PC-9 (cell line): ENCODE measurements around the gene FAM83D. TPM values are rescaled to one million over a fixed set of nuclear protein-coding genes. Genes with fewer than 3 reads are reported as not detected.

ENCODE experiments used
- BruUV-seq: library from RNA; stranded (reverse); fragments of 400-500 nt; replicated peaks from 2 replicates; lab custom pipeline; 2021; lab: Mats Ljungman, UMichigan
- CTCF ChIA-PET: fragments of 300-600 bp; sonication (Branson Sonifier 250); formaldehyde crosslinking; loops from one replicate; lab custom pipeline; 2022; ENCODE audit warnings: antibody characterized with exemption; lab: Charles Lee
- POLR2A ChIA-PET: fragments of 300-600 bp; sonication (Branson Sonifier 250); formaldehyde crosslinking; loops from one replicate; lab custom pipeline; 2022; ENCODE audit warnings: antibody characterized with exemption; ENCODE audit not compliant: unreplicated experiment; lab: Charles Lee
- DNase-seq, 2 experiments: peaks; one replicate each; pipeline versions ENCODE4 v3.0.0 to v3.0.0-alpha.2; 2015 to 2022; ENCODE audit warnings: mixed read lengths in 1 of 2
- H2AFZ ChIP-seq: fragments of 200-600 bp; sonication (generic); 2 replicates; pipeline ENCODE4 v1.8.1; 2017; ENCODE audit warnings: antibody characterized with exemption
- H3F3A ChIP-seq: fragments of 200-600 bp; sonication (generic); 2 replicates; pipeline ENCODE4 v1.8.1; 2017; ENCODE audit warnings: antibody characterized with exemption, mild to moderate bottlenecking, low read depth; ENCODE audit not compliant: insufficient read depth
- H3K27ac ChIP-seq: fragments of 200-600 bp; sonication (generic); 2 replicates; pipeline ENCODE4 v1.6.1; 2016; ENCODE audit warnings: mixed run types
- H3K27me3 ChIP-seq: fragments of 200-600 bp; sonication (generic); 2 replicates; pipeline ENCODE4 v1.6.1; 2016; ENCODE audit warnings: low read depth, mixed run types; ENCODE audit not compliant: insufficient read depth
- H3K36me3 ChIP-seq: fragments of 200-600 bp; sonication (generic); 2 replicates; pipeline ENCODE4 v1.6.1; 2016; ENCODE audit warnings: low read depth, mixed run types
- H3K4me1 ChIP-seq: fragments of 200-600 bp; sonication (generic); replicated peaks from 2 replicates; pipeline ENCODE4 v1.6.1; 2016; ENCODE audit warnings: mixed run types; ENCODE audit not compliant: insufficient read depth
- H3K4me2 ChIP-seq: fragments of 200-600 bp; sonication (generic); 2 replicates; pipeline ENCODE4 v1.6.1; 2017; ENCODE audit warnings: mixed run types
- H3K4me3 ChIP-seq: fragments of 200-600 bp; sonication (generic); 2 replicates; pipeline ENCODE4 v1.6.1; 2016; ENCODE audit warnings: mixed run types
- H3K79me2 ChIP-seq: fragments of 200-600 bp; sonication (generic); 2 replicates; pipeline ENCODE4 v1.6.1; 2017; ENCODE audit warnings: low read depth, mixed run types
- H3K9me2 ChIP-seq: fragments of 200-600 bp; sonication (generic); 2 replicates; pipeline ENCODE4 v1.8.1; 2017; ENCODE audit warnings: mild to moderate bottlenecking; ENCODE audit not compliant: insufficient read depth
- H3K9me3 ChIP-seq: fragments of 200-600 bp; sonication (generic); 2 replicates; pipeline ENCODE4 v1.8.1; 2016; ENCODE audit warnings: low read depth; ENCODE audit not compliant: insufficient read depth
- H4K20me1 ChIP-seq: fragments of 200-600 bp; sonication (generic); 2 replicates; pipeline ENCODE4 v1.8.1; 2017; ENCODE audit not compliant: insufficient read depth
- EZH2 ChIP-seq: fragments of 200-600 bp; sonication (generic); IDR thresholded peaks from 2 replicates; pipeline ENCODE4 v1.8.0; 2017; ENCODE audit warnings: antibody characterized with exemption, low read depth
- intact Hi-C: fragments of 100-400 bp; cut with micrococcal nuclease; formaldehyde crosslinking; loops from one replicate; pipeline ENCODE4 v1.10.0; 2022; ENCODE audit not compliant: unreplicated experiment
- total RNA-seq: library from RNA; stranded (reverse); gene quantifications from 2 replicates; pipeline ENCODE4 v1.2.3, GENCODE V29; 2021
- TF ChIP-seq, protein P1 (sequence below): fragments of 200-600 bp; sonication (generic); conservative IDR thresholded peaks from 2 replicates; pipeline ENCODE4 v1.6.1; 2017; ENCODE audit warnings: mixed run types, antibody characterized with exemption, mild to moderate bottlenecking, moderate library complexity

FAM83D gene
- total RNA-seq, 1 experiment from 2014 or later = 57.3 TPM

DNA sequence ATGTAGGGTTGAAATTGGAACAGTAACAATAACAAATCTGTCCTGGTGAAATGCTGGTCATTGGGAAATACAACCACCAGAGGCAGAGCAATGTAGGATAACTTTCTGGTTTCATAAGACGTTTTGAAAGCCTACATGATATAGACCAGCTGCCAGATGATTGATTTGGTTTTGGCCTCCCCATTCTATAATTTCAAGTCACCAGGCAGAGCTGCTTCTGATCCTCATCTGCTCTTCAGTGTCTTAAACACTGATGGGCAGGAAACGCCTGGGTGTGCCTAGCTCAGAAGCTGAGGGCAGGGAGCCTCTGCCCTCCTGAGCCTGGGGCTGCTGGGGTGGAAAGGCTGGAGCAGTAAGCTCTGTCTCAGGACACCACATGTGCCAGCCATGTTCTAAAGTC is 60.4 kb downstream of the FAM83D start:
- H4K20me1 ChIP-seq = no peaks in the 10 kb centered on the region
- H3K27me3 ChIP-seq = no peaks in the 10 kb centered on the region
- no peaks in the 10 kb centered on the region for H3K9me2 ChIP-seq
- intact Hi-C loops = no loop called here
- peaks cover 24% of the 10 kb centered on the region; the same call in 1 of the 2 replicates for H3K36me3 ChIP-seq
- no peaks in the 10 kb centered on the region for H3K9me3 ChIP-seq
- ChIA-PET CTCF (no interaction called here), POLR2A (no interaction called here)
- H3K4me3 ChIP-seq = no peak overlapping the region
- no peak overlapping the region for H2AFZ ChIP-seq
- TF ChIP-seq, protein P1, sequence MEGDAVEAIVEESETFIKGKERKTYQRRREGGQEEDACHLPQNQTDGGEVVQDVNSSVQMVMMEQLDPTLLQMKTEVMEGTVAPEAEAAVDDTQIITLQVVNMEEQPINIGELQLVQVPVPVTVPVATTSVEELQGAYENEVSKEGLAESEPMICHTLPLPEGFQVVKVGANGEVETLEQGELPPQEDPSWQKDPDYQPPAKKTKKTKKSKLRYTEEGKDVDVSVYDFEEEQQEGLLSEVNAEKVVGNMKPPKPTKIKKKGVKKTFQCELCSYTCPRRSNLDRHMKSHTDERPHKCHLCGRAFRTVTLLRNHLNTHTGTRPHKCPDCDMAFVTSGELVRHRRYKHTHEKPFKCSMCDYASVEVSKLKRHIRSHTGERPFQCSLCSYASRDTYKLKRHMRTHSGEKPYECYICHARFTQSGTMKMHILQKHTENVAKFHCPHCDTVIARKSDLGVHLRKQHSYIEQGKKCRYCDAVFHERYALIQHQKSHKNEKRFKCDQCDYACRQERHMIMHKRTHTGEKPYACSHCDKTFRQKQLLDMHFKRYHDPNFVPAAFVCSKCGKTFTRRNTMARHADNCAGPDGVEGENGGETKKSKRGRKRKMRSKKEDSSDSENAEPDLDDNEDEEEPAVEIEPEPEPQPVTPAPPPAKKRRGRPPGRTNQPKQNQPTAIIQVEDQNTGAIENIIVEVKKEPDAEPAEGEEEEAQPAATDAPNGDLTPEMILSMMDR = no peak
- no peak for TF ChIP-seq EZH2
- H3F3A ChIP-seq = peaks cover 28% of the 10 kb centered on the region
- peaks cover 44% of the 10 kb centered on the region for H3K4me1 ChIP-seq
- no TSS peak for BruUV-seq
- H3K79me2 ChIP-seq = peaks cover 13% of the 10 kb centered on the region; the same call in 1 of the 2 replicates
- no peak for DNase-seq
- H3K4me2 ChIP-seq = 0 out of 2 replicates have a peak overlapping the region, but pooled peaks have one; percentile 53
- H3K27ac ChIP-seq = peak overlapping the region; percentile 80

- H3K27me3 ChIP-seq = no peaks in the 10 kb centered on the region
- peaks cover 35% of the 10 kb centered on the region for H3K4me1 ChIP-seq
- H3K4me3 ChIP-seq = no peak overlapping the region
- intact Hi-C loops = no loop called here
- peaks cover 13% of the 10 kb centered on the region; the same call in 1 of the 2 replicates for H3K79me2 ChIP-seq
- CTCF ChIA-PET = no interaction called here
- H3K9me2 ChIP-seq = no peaks in the 10 kb centered on the region
- H2AFZ ChIP-seq = no peak overlapping the region
- peaks cover 24% of the 10 kb centered on the region; the same call in 1 of the 2 replicates for H3K36me3 ChIP-seq
- no peaks in the 10 kb centered on the region for H4K20me1 ChIP-seq
- peaks cover 29% of the 10 kb centered on the region for H3F3A ChIP-seq
- H3K4me2 ChIP-seq = no peak overlapping the region
- POLR2A ChIA-PET = no interaction called here
- no TSS peak for BruUV-seq
- no peak for DNase-seq
- H3K9me3 ChIP-seq = no peaks in the 10 kb centered on the region
- no peak overlapping the region for H3K27ac ChIP-seq
- TF ChIP-seq EZH2 = no peak
- TF ChIP-seq, protein P1 = no peak
Observed at GRCh38 chr20:38987777-38988176, 61.6 kb downstream of the FAM83D start.

GRCh38 chr20:38990728-38991127 is 64.5 kb downstream of the FAM83D start:
- no peak overlapping the region for H3K4me3 ChIP-seq
- H3K36me3 ChIP-seq = peaks cover 18% of the 10 kb centered on the region
- peaks cover 14% of the 10 kb centered on the region for H3K4me1 ChIP-seq
- H3K9me2 ChIP-seq = no peaks in the 10 kb centered on the region
- no peak overlapping the region for H3K27ac ChIP-seq
- TF ChIP-seq, protein P1 = no peak
- no peak for TF ChIP-seq EZH2
- intact Hi-C loops = no loop called here
- ChIA-PET CTCF (no interaction called here), POLR2A (no interaction called here)
- H3K9me3 ChIP-seq = no peaks in the 10 kb centered on the region
- BruUV-seq = no TSS peak
- no peaks in the 10 kb centered on the region for H4K20me1 ChIP-seq
- no peak overlapping the region for H3K4me2 ChIP-seq
- DNase-seq = no peak
- H3K79me2 ChIP-seq = peaks cover 8% of the 10 kb centered on the region; the same call in 1 of the 2 replicates
- no peaks in the 10 kb centered on the region for H3K27me3 ChIP-seq
- peaks cover 19% of the 10 kb centered on the region for H3F3A ChIP-seq
- no peak overlapping the region for H2AFZ ChIP-seq
